ENCODE measurements around the gene CAPRIN1. TPM values are rescaled to one million over a fixed set of nuclear protein-coding genes. Genes with fewer than 3 reads are reported as not detected.

The CAPRIN1 gene
- polyA plus RNA-seq, 1 of the 3 experiments (the other 2 are of a cell fraction) = 67.1 TPM

GRCh38 chr11:34072041-34072440 is 20.5 kb downstream of the CAPRIN1 start:
- H2AFZ ChIP-seq (ENCODE audit: low read depth) = no peak overlapping the region
- no peak overlapping the region for H3K4me2 ChIP-seq
- peaks cover 0 to 66% of the 10 kb centered on the region in 2 experiments; a peak in 2 of 4 replicates for H3K4me1 ChIP-seq (ENCODE audit: control insufficient read depth in 1 of 2, insufficient read depth in 2 of 2, low read depth in 1 of 2, low read length in 1 of 2)
- H3K9ac ChIP-seq = no peak overlapping the region
- no peaks in the 10 kb centered on the region for H3K27me3 ChIP-seq (ENCODE audit: insufficient read depth)
- H3K9me3 ChIP-seq = no peaks in the 10 kb centered on the region
- H3K9me2 ChIP-seq = no peaks in the 10 kb centered on the region; the same call in 1 of the 2 replicates
- H3K4me3 ChIP-seq (ENCODE audit: low read depth in 2 of 2, low read length in 1 of 2) = no peak overlapping the region
- H3K36me3 ChIP-seq (replicated peaks in 1 of 2; ENCODE audit: control insufficient read depth in 1 of 2, insufficient read depth in 2 of 2, low read length in 1 of 2) = peaks cover 37 to 62% of the 10 kb centered on the region in 2 experiments
- ChIA-PET CTCF (interaction anchor here (1.3 kb wide), 1 partner anchor 75 kb away, joined by 4 read pairs; no protein-coding TSS in a partner anchor), POLR2A (interaction anchor here (0.8 kb wide), 1 partner anchor 12 kb away, joined by 4 read pairs; no protein-coding TSS in a partner anchor)
- H3K79me2 ChIP-seq (ENCODE audit: insufficient read depth) = peaks cover 90% of the 10 kb centered on the region
- DNase-seq = no peak
- no peak overlapping the region for H3K27ac ChIP-seq (ENCODE audit: low read depth in 2 of 2, low read length in 1 of 2)
- 91% methylated on average over 3 of the region's 3 CpGs for WGBS (ENCODE audit: low lambda C conversion rate)
- peaks cover 97% of the 10 kb centered on the region for H4K20me1 ChIP-seq (ENCODE audit: insufficient read depth)
- no peak for TF ChIP-seq ZBTB33 (IDR thresholded peaks at IDR 0.05; ENCODE audit: borderline replicate concordance, low read depth)
- TF ChIP-seq FOSL2 (IDR thresholded peaks at IDR 0.05; ENCODE audit: borderline replicate concordance, low read depth) = no peak
- no peak for TF ChIP-seq REST (IDR thresholded peaks at IDR 0.05; ENCODE audit: low read depth, low read length)
- TF ChIP-seq NRF1 (IDR thresholded peaks at IDR 0.05; ENCODE audit: low read depth, low read length) = no peak
- no peak for TF ChIP-seq TEAD4 (IDR thresholded peaks at IDR 0.05; ENCODE audit: borderline replicate concordance, insufficient read depth)
- TF ChIP-seq EZH2phosphoT487 (IDR thresholded peaks at IDR 0.05; ENCODE audit: borderline replicate concordance, low read depth) = no peak
- no peak for TF ChIP-seq CHD2 (IDR thresholded peaks at IDR 0.05; ENCODE audit: low read length, partially characterized antibody)
- no peak for TF ChIP-seq TAF1 (IDR thresholded peaks at IDR 0.05; ENCODE audit: borderline replicate concordance, low read depth, low read length)
- no peak for TF ChIP-seq GATA2 (CRISPR knock-in tag; IDR thresholded peaks at IDR 0.05)
- TF ChIP-seq MAX (IDR thresholded peaks at IDR 0.05; ENCODE audit: low read depth) = no peak
- no peak for TF ChIP-seq TCF12 (IDR thresholded peaks at IDR 0.05)
- no peak for TF ChIP-seq RXRA (IDR thresholded peaks at IDR 0.05; ENCODE audit: borderline replicate concordance, low read depth)
- TF ChIP-seq NFIC (IDR thresholded peaks at IDR 0.05; ENCODE audit: borderline replicate concordance) = no peak
- no peak for TF ChIP-seq RFX5 (IDR thresholded peaks at IDR 0.05; ENCODE audit: low read length)
- no peak for TF ChIP-seq SMC3 (IDR thresholded peaks at IDR 0.05; ENCODE audit: low read depth, low read length)
- no peak for TF ChIP-seq FOXJ3 (CRISPR knock-in tag; IDR thresholded peaks at IDR 0.05)
- TF ChIP-seq YY1 (IDR thresholded peaks at IDR 0.05; ENCODE audit: low read depth) = no peak
- no peak for TF ChIP-seq EP300 (IDR thresholded peaks at IDR 0.05; ENCODE audit: borderline replicate concordance in 1 of 2, low read depth in 1 of 2, low read length in 1 of 2)
- TF ChIP-seq IRF3 (IDR thresholded peaks at IDR 0.05; ENCODE audit: low read depth, low read length) = no peak
- TF ChIP-seq USF2 (IDR thresholded peaks at IDR 0.05; ENCODE audit: borderline replicate concordance, low read depth, low read length) = no peak
- H3F3A ChIP-seq (replicated peaks; ENCODE audit: insufficient read depth) = peaks cover 41% of the 10 kb centered on the region
